ENCODE results near the gene EHD3. TPM values are rescaled to one million over a fixed set of nuclear protein-coding genes. Genes with fewer than 3 reads are reported as not detected.

Gene EHD3
- total and polyA plus RNA-seq, 10 of the 15 experiments (the other 5 are each of a cell fraction or from before 2014, with no cell fraction given): 1.1 to 10.9 (median 8.2) TPM

GRCh38 chr2:31212659-31213600 is 21.0 kb upstream of the EHD3 start:
- no peaks in the 10 kb centered on the region for H4K20me1 ChIP-seq (ENCODE audit: control insufficient read depth, insufficient read depth)
- WGBS (ENCODE audit: insufficient coverage, insufficient replicate concordance, low lambda C conversion rate, missing lambda C conversion rate): 69% methylated on average over 9 of the region's 9 CpGs
- no peak overlapping the region; the same call in 1 of the 2 replicates for H3K4me2 ChIP-seq (ENCODE audit: control insufficient read depth, insufficient read depth)
- H3K79me2 ChIP-seq (ENCODE audit: control insufficient read depth, insufficient read depth, low read length): no peaks in the 10 kb centered on the region
- H3K9ac ChIP-seq (ENCODE audit: control insufficient read depth, insufficient read depth, low read length): no peak overlapping the region
- no TSS peak for BruUV-seq (replicated peaks)
- TF ChIP-seq SIX5 (IDR thresholded peaks at IDR 0.05; ENCODE audit: low read depth, low read length, severe bottlenecking) (no peak), EED (IDR thresholded peaks at IDR 0.05; ENCODE audit: low read depth) (no peak)
- H2AFZ ChIP-seq (ENCODE audit: control insufficient read depth, low read depth, low read length): no peak overlapping the region
- ChIA-PET POLR2A (no interaction called here), SMC1A (ENCODE audit: uncharacterized antibody, unreplicated experiment) (no interaction called here), RAD21 (ENCODE audit: unreplicated experiment) (no interaction called here), CTCF (no interaction called here)
- H3K27ac ChIP-seq (ENCODE audit: control insufficient read depth, insufficient read depth): no peak overlapping the region
- H3K4me1 ChIP-seq (ENCODE audit: control insufficient read depth, insufficient read depth, low read length): peaks cover 34% of the 10 kb centered on the region
- in situ Hi-C loops (cut with MboI) (no loop called here), intact Hi-C loops (cut with micrococcal nuclease; ENCODE audit: unreplicated experiment) (no loop called here)
- no peak for DNase-seq (ENCODE audit: low read depth, low spot score)
- H3K4me3 ChIP-seq: no peak overlapping the region
- H3K36me3 ChIP-seq (ENCODE audit: control insufficient read depth in 2 of 2, insufficient read depth in 2 of 2, low read length in 1 of 2): no peaks in the 10 kb centered on the region
- H3K9me3 ChIP-seq (replicated peaks; ENCODE audit: control insufficient read depth, insufficient read depth, low read length): no peaks in the 10 kb centered on the region
- no peak for FAIRE-seq
- H3K27me3 ChIP-seq (replicated peaks in 1 of 2; ENCODE audit: control insufficient read depth in 2 of 2, insufficient read depth in 2 of 2, low read length in 1 of 2): no peaks in the 10 kb centered on the region
- ATAC-seq: no peak

GRCh38 chr2:31213601-31214443 is 20.1 kb upstream of the EHD3 start:
- BruUV-seq (replicated peaks): no TSS peak
- POLR2A ChIA-PET: interaction anchor here (0.9 kb wide), 1 partner anchor 47 kb away, joined by 3 read pairs; no protein-coding TSS in a partner anchor
- Histone ChIP-seq H3K4me2 (ENCODE audit: control insufficient read depth, insufficient read depth) (no peak overlapping the region; the same call in 1 of the 2 replicates), H3K36me3 (ENCODE audit: control insufficient read depth in 2 of 2, insufficient read depth in 2 of 2, low read length in 1 of 2) (no peaks in the 10 kb centered on the region), H3K4me3 (no peak overlapping the region), H2AFZ (ENCODE audit: control insufficient read depth, low read depth, low read length) (no peak overlapping the region), H3K27me3 (replicated peaks in 1 of 2; ENCODE audit: control insufficient read depth in 2 of 2, insufficient read depth in 2 of 2, low read length in 1 of 2) (no peaks in the 10 kb centered on the region), H3K9ac (ENCODE audit: control insufficient read depth, insufficient read depth, low read length) (no peak overlapping the region), H3K4me1 (ENCODE audit: control insufficient read depth, insufficient read depth, low read length) (peaks cover 39% of the 10 kb centered on the region), H3K79me2 (ENCODE audit: control insufficient read depth, insufficient read depth, low read length) (no peaks in the 10 kb centered on the region), H3K9me3 (replicated peaks; ENCODE audit: control insufficient read depth, insufficient read depth, low read length) (no peaks in the 10 kb centered on the region), H3K27ac (ENCODE audit: control insufficient read depth, insufficient read depth) (no peak overlapping the region), H4K20me1 (ENCODE audit: control insufficient read depth, insufficient read depth) (no peaks in the 10 kb centered on the region)
- ATAC-seq: no peak
- no peak for DNase-seq (ENCODE audit: low read depth, low spot score)
- CTCF ChIA-PET: no interaction called here
- no peak for FAIRE-seq
- 1% methylated on average over 4 of the region's 4 CpGs for WGBS (ENCODE audit: insufficient coverage, insufficient replicate concordance, low lambda C conversion rate, missing lambda C conversion rate)
- RAD21 ChIA-PET (ENCODE audit: unreplicated experiment): no interaction called here
- in situ Hi-C loops (cut with MboI): no loop called here
- SMC1A ChIA-PET (ENCODE audit: uncharacterized antibody, unreplicated experiment): no interaction called here
- TF ChIP-seq CHD2 (IDR thresholded peaks at IDR 0.05; ENCODE audit: borderline replicate concordance, low read depth, low read length): no peak
- TF ChIP-seq PKNOX1 (IDR thresholded peaks at IDR 0.05): 0 out of 2 replicates have a peak, but pooled peaks have one; percentile 21
- peak; percentile 8; the same call in 1 of the 2 replicates for TF ChIP-seq RUNX3 (IDR thresholded peaks at IDR 0.05; ENCODE audit: low read length)
- intact Hi-C loops (cut with micrococcal nuclease; ENCODE audit: unreplicated experiment): no loop called here
